ENCODE data around the gene PAF1. TPM values are rescaled to one million over a fixed set of nuclear protein-coding genes. Genes with fewer than 3 reads are reported as not detected.

The PAF1 gene
- total RNA-seq, 2 experiments from 2014 or later, result 40.7 to 47.0 TPM

DNA sequence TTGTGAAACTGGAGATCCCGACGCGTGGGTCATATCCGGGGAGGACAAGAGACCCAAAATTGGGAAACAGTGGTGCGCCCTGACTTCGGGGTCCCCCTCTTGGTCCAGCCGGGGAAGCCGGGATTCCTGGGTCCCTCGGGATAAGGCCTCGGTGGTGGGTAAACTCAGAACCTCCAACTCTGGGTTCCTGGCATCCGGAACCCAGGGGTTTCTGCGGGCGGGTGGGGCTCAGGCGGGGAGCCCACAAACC is 16.4 kb upstream of the PAF1 start:
- POLR2A ChIA-PET, result interaction anchor here (1.2 to 5.2 kb wide), 5 partner anchors 9 to 65 kb away, joined by 5 to 90 read pairs (median 39); partner anchors contain the start of genes MED29, PAF1, RPS16 and SAMD4B
- peaks cover 2% of the 10 kb centered on the region for H3K27me3 Mint-ChIP-seq
- H3K27ac Mint-ChIP-seq, result peak overlapping the region; percentile 99
- no peaks in the 10 kb centered on the region for H3K9me3 Mint-ChIP-seq
- peaks cover 16% of the 10 kb centered on the region for H3K36me3 Mint-ChIP-seq
- ATAC-seq (ENCODE audit: low read depth) (no peak), DNase-seq (no peak)
- H3K4me3 Mint-ChIP-seq, result peak overlapping the region; percentile 86
- H3K4me1 Mint-ChIP-seq, result peaks cover 44% of the 10 kb centered on the region

- Mint-ChIP-seq H3K4me3 (peak within 1 kb of the TSS; percentile 86), H3K9me3 (no peaks in the 10 kb centered on the region), H3K27me3 (no peaks in the 10 kb centered on the region), H3K27ac (peak within 1 kb of the TSS; percentile 99), H3K4me1 (peaks cover 45% of the 10 kb centered on the region), H3K36me3 (peaks cover 15% of the 10 kb centered on the region)
- POLR2A ChIA-PET, result interaction anchor here (0.6 to 5.2 kb wide), 6 partner anchors 8 to 550 kb away, joined by 5 to 90 read pairs (median 23); partner anchors contain the start of genes MED29, PAF1, RPS16 and SAMD4B
- ATAC-seq (ENCODE audit: low read depth) (peak; percentile 34), DNase-seq (peak; percentile 88)
These were observed 15.9 kb upstream of the PAF1 start, which contains the start of gene ZFP36 for GRCh38 chr19:39406656-39407409. Gene ZFP36 (plus strand): TSS chr19:39406847. CDS start chr19:39406905, 58 bp downstream.

GRCh38 chr19:39405958-39406655 is 15.2 kb upstream of the PAF1 start:
- Mint-ChIP-seq H3K36me3 (peaks cover 15% of the 10 kb centered on the region), H3K4me1 (peaks cover 46% of the 10 kb centered on the region), H3K27ac (peak overlapping the region; percentile 90), H3K4me3 (peak overlapping the region; percentile 86), H3K9me3 (no peaks in the 10 kb centered on the region), H3K27me3 (no peaks in the 10 kb centered on the region)
- DNase-seq (peak; percentile 85), ATAC-seq (ENCODE audit: low read depth) (peak; percentile 13)
- POLR2A ChIA-PET, result interaction anchor here (0.6 to 5.2 kb wide), 6 partner anchors 8 to 549 kb away, joined by 5 to 90 read pairs (median 23); partner anchors contain the start of genes MED29, PAF1, RPS16 and SAMD4B

DNA sequence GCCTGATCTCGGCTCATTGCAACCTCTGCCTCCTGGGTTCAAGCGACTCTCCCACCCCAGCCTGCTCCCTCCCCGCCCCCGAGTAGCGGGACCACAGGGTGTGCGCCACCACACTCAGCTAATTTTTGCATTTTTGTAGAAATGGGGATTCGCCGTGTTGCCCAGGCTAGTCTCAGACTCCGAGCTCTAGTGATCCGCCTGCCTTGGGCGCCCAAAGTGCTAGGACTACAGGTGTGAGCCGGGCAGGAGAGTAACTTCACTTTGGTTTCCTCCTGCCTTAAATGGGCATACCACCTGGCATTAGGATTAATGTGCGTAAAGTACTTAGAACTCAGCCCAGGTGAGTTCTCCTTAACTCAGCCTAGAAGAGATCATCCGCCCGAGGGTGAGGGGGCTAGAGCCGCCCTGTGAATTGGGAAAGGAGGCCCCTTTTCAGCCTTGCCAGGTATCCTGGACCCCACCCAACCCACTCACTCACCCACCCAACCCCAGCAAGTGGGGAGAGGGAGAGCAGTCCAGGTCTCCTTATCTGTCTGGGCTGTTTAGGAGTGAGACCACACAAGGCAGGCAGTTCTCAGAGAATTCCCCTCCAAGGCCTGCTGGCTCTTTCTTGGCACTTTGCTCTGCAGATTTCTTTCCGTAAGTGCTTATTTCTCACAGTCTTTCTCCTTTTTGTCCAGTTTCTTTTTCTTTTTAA is 14.5 kb upstream of the PAF1 start:
- Mint-ChIP-seq H3K27ac (no peak overlapping the region), H3K4me1 (peaks cover 42% of the 10 kb centered on the region), H3K27me3 (no peaks in the 10 kb centered on the region), H3K36me3 (peaks cover 15% of the 10 kb centered on the region), H3K4me3 (peak overlapping the region; percentile 25), H3K9me3 (no peaks in the 10 kb centered on the region)
- no peak for DNase-seq
- no peak for ATAC-seq (ENCODE audit: low read depth)
- POLR2A ChIA-PET, result interaction anchor here (0.9 to 5.2 kb wide), 5 partner anchors 7 to 70 kb away, joined by 3 to 90 read pairs (median 8); partner anchors contain the start of genes MED29, PAF1 and RPS16

GRCh38 chr19:39403331-39404312 is 12.7 kb upstream of the PAF1 start:
- Mint-ChIP-seq H3K9me3 (no peaks in the 10 kb centered on the region), H3K27me3 (no peaks in the 10 kb centered on the region), H3K4me3 (peak overlapping the region; percentile 63), H3K36me3 (peaks cover 16% of the 10 kb centered on the region), H3K27ac (peak overlapping the region; percentile 85), H3K4me1 (peaks cover 47% of the 10 kb centered on the region)
- DNase-seq, result peak; percentile 89
- peak; percentile 12 for ATAC-seq (ENCODE audit: low read depth)
- POLR2A ChIA-PET, result interaction anchor here (1.3 kb wide), 1 partner anchor 12 kb away, joined by 5 read pairs; the partner anchor contains the start of genes MED29 and PAF1

- Mint-ChIP-seq H3K4me3 (peak overlapping the region; percentile 63), H3K27me3 (no peaks in the 10 kb centered on the region), H3K9me3 (no peaks in the 10 kb centered on the region), H3K27ac (peak overlapping the region; percentile 85), H3K36me3 (peaks cover 6% of the 10 kb centered on the region), H3K4me1 (peaks cover 52% of the 10 kb centered on the region)
- DNase-seq, result peak; percentile 79
- ATAC-seq (ENCODE audit: low read depth), result peak; percentile 4
- POLR2A ChIA-PET, result interaction anchor here (1.3 to 3.7 kb wide), 7 partner anchors 9 to 329 kb away, joined by 3 to 44 read pairs (median 13); partner anchors contain the start of genes GMFG, MED29, PAF1 and PLEKHG2
These were observed 11.7 kb upstream of the PAF1 start for GRCh38 chr19:39402346-39403300.

GRCh38 chr19:39401549-39402345 is 10.8 kb upstream of the PAF1 start:
- Mint-ChIP-seq H3K4me1 (peaks cover 56% of the 10 kb centered on the region), H3K27ac (peak overlapping the region; percentile 85), H3K4me3 (peak overlapping the region; percentile 63), H3K27me3 (no peaks in the 10 kb centered on the region), H3K36me3 (peaks cover 5% of the 10 kb centered on the region), H3K9me3 (no peaks in the 10 kb centered on the region)
- POLR2A ChIA-PET, result interaction anchor here (0.6 to 3.7 kb wide), 8 partner anchors 10 to 328 kb away, joined by 3 to 44 read pairs (median 9); partner anchors contain the start of genes GMFG, MED29, PAF1 and PLEKHG2
- DNase-seq, result peak; percentile 73
- peak; percentile 46 for ATAC-seq (ENCODE audit: low read depth)

DNA sequence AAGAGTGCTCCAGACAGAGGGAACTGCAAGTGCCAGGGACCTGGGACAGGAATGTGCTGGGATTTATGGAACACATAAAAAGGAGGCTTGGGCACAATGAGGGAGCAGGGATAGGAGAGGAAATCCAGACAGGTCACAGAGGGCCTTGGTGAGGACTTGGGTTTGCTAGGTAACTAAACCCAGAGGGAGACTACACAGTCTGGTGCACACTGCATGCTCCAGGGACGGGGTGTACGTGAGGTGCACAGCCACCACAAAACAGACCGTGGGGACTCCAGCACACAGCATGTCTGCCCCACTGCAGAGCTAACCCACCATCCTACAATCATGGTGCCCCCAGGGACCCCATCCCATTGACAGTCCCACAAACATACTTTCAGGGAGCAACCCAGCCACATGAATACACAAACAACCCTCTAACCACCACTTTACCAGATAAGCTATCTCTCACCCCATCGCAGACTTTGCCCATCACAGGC is 10.2 kb upstream of the PAF1 start:
- H3K36me3 Mint-ChIP-seq, result peaks cover 5% of the 10 kb centered on the region
- no peaks in the 10 kb centered on the region for H3K27me3 Mint-ChIP-seq
- peaks cover 54% of the 10 kb centered on the region for H3K4me1 Mint-ChIP-seq
- peak overlapping the region; percentile 85 for H3K27ac Mint-ChIP-seq
- H3K9me3 Mint-ChIP-seq, result no peaks in the 10 kb centered on the region
- POLR2A ChIA-PET, result interaction anchor here (0.6 to 3.7 kb wide), 8 partner anchors 10 to 327 kb away, joined by 3 to 44 read pairs (median 9); partner anchors contain the start of genes GMFG, MED29, PAF1 and PLEKHG2
- peak overlapping the region; percentile 63 for H3K4me3 Mint-ChIP-seq
- peak; percentile 4 for ATAC-seq (ENCODE audit: low read depth)
- no peak for DNase-seq

- no peak for DNase-seq
- Mint-ChIP-seq H3K4me3 (no peak overlapping the region), H3K4me1 (peaks cover 44% of the 10 kb centered on the region), H3K27ac (peak overlapping the region; percentile 77), H3K36me3 (peaks cover 10% of the 10 kb centered on the region), H3K9me3 (no peaks in the 10 kb centered on the region), H3K27me3 (no peaks in the 10 kb centered on the region)
- POLR2A ChIA-PET, result interaction anchor here (3.2 to 4.1 kb wide), 4 partner anchors 8 to 35 kb away, joined by 30 to 90 read pairs (median 37); partner anchors contain the start of genes MED29, PAF1, PLEKHG2 and RPS16
- no peak for ATAC-seq (ENCODE audit: low read depth)
These were observed 9.2 kb upstream of the PAF1 start for GRCh38 chr19:39400061-39400460.

DNA sequence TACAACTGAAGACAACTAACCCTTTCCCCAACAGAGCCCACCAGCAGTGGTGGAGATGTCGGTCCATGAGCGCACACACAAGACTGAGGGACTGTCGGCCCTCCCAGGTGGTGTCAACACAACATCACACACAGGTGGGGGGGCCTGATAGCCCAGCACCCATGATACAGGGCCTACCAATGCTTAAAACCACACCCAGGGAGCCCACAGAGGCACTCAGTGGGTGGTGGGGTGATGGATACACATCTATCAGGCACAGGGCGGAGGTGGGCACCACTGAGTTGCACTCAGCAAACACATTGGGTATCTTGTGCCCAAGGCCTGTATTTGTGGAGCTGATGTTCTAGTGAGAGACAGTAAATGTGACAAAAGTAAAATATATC is 8.8 kb upstream of the PAF1 start:
- Mint-ChIP-seq H3K9me3 (no peaks in the 10 kb centered on the region), H3K36me3 (peaks cover 10% of the 10 kb centered on the region), H3K4me3 (no peak overlapping the region), H3K4me1 (peaks cover 41% of the 10 kb centered on the region), H3K27ac (peak overlapping the region; percentile 77), H3K27me3 (no peaks in the 10 kb centered on the region)
- no peak for ATAC-seq (ENCODE audit: low read depth)
- POLR2A ChIA-PET, result interaction anchor here (3.2 to 4.1 kb wide), 5 partner anchors 8 to 36 kb away, joined by 23 to 90 read pairs (median 30); partner anchors contain the start of genes MED29, PAF1, PLEKHG2 and RPS16
- no peak for DNase-seq

Data from activated naive CD8-positive, alpha-beta T cell treated with anti-CD3 and anti-CD28 coated beads, Interleukin-2, amount 10 ng/mL, durations not matched to agents 7 days and 5 days (primary cell).